Neuronal stem cell (in vitro differentiated cells): ENCODE data around the gene ATP1A3.
A peak's percentile ranks its signal among the peaks of the same experiment; 100 is the strongest.

Experiments used
- DNase-seq: peaks from one replicate; pipeline ENCODE4 v3.0.0-alpha.2; 2013; ENCODE audit warnings: low spot score
- H2AFZ ChIP-seq: one replicate; pipeline ENCODE4 v1.6.1; 2013; ENCODE audit warnings: mild to moderate bottlenecking, low read length, inconsistent platforms
- H2AK5ac ChIP-seq: 2 replicates; pipeline ENCODE4 v1.6.1; 2013; ENCODE audit warnings: low read depth, mild to moderate bottlenecking, inconsistent platforms, low read length, moderate library complexity, mixed read lengths
- H2BK120ac ChIP-seq: 2 replicates; pipeline ENCODE4 v1.6.1; 2013; ENCODE audit warnings: low read depth, mild to moderate bottlenecking, inconsistent platforms, low read length, moderate library complexity, mixed read lengths
- H2BK12ac ChIP-seq: one replicate; pipeline ENCODE4 v1.6.1; 2013; ENCODE audit warnings: low read length, inconsistent platforms
- H2BK15ac ChIP-seq: 2 replicates; pipeline ENCODE4 v1.6.1; 2013; ENCODE audit warnings: mild to moderate bottlenecking, low read length, inconsistent platforms, mixed read lengths
- H2BK5ac ChIP-seq: one replicate; pipeline ENCODE4 v1.6.1; 2013; ENCODE audit warnings: inconsistent platforms, mild to moderate bottlenecking, low read length, moderate library complexity
- H3K14ac ChIP-seq: one replicate; pipeline ENCODE4 v1.6.1; 2013; ENCODE audit warnings: low read length, inconsistent platforms
- H3K18ac ChIP-seq: 2 replicates; pipeline ENCODE4 v1.6.1; 2013; ENCODE audit warnings: low read length, inconsistent platforms
- H3K23ac ChIP-seq: 2 replicates; pipeline ENCODE4 v1.6.1; 2013; ENCODE audit warnings: low read depth, mild to moderate bottlenecking, mixed read lengths, low read length, inconsistent platforms; ENCODE audit not compliant: poor library complexity
- H3K27ac ChIP-seq: replicated peaks from 3 replicates; pipeline ENCODE4 v1.5.1; 2013; ENCODE audit warnings: low read length, inconsistent platforms
- H3K27me3 ChIP-seq, 3 experiments: 2 replicates each; pipeline ENCODE4 v1.6.1; 2013; ENCODE audit warnings: low read length in 3 of 3, mild to moderate bottlenecking in 2 of 3, inconsistent platforms in 1 of 3, low read depth in 1 of 3, mixed read lengths in 1 of 3, moderate library complexity in 1 of 3; ENCODE audit not compliant: control insufficient read depth in 3 of 3, insufficient read depth in 3 of 3
- H3K36me3 ChIP-seq, 2 donors: replicated peaks in 1 of 2; 2 replicates each; pipeline ENCODE4 v1.6.1; 2013; ENCODE audit warnings: low read length in 2 of 2; ENCODE audit not compliant: control insufficient read depth in 2 of 2, insufficient read depth in 2 of 2
- H3K4ac ChIP-seq: 2 replicates; pipeline ENCODE4 v1.6.1; 2013; ENCODE audit warnings: inconsistent platforms, mild to moderate bottlenecking, low read length, moderate library complexity
- H3K4me1 ChIP-seq, 2 donors: 1 replicate in 1 of 2; 2 replicates in 1 of 2; pipeline ENCODE4 v1.6.1; 2013; ENCODE audit warnings: low read length in 2 of 2, low read depth in 1 of 2; ENCODE audit not compliant: control insufficient read depth in 2 of 2, insufficient read depth in 1 of 2
- H3K4me2 ChIP-seq: one replicate; pipeline ENCODE4 v1.6.1; 2013; ENCODE audit warnings: mild to moderate bottlenecking, low read length, inconsistent platforms; ENCODE audit not compliant: insufficient read depth, poor library complexity, severe bottlenecking
- H3K4me3 ChIP-seq, 2 donors: 2 replicates each; pipeline ENCODE4 v1.5.1; 2013; ENCODE audit warnings: low read length in 2 of 2, mild to moderate bottlenecking in 2 of 2, inconsistent platforms in 1 of 2, moderate library complexity in 1 of 2
- H3K79me1 ChIP-seq: one replicate; pipeline ENCODE4 v1.6.1; 2013; ENCODE audit warnings: low read depth, mild to moderate bottlenecking, inconsistent platforms, low read length, moderate library complexity
- H3K9ac ChIP-seq: one replicate; pipeline ENCODE4 v1.6.1; 2013; ENCODE audit warnings: mild to moderate bottlenecking, low read depth, low read length, inconsistent platforms; ENCODE audit not compliant: poor library complexity
- H3K9me3 ChIP-seq, 2 donors: replicated peaks in 1 of 2; 2 replicates each; pipeline versions ENCODE3 to v1.6.1; 2013; ENCODE audit warnings: low read length in 2 of 2, mild to moderate bottlenecking in 2 of 2, inconsistent platforms in 1 of 2, low read depth in 1 of 2, mixed read lengths in 1 of 2, moderate library complexity in 1 of 2; ENCODE audit not compliant: control insufficient read depth in 2 of 2, insufficient read depth in 1 of 2
- H4K8ac ChIP-seq: one replicate; pipeline ENCODE4 v1.6.1; 2013; ENCODE audit warnings: low read depth, mild to moderate bottlenecking, inconsistent platforms, low read length, moderate library complexity
- H4K91ac ChIP-seq: one replicate; pipeline ENCODE4 v1.6.1; 2013; ENCODE audit warnings: low read length, low read depth, mild to moderate bottlenecking, inconsistent platforms; ENCODE audit not compliant: poor library complexity
- WGBS, 2 donors: extraction: QIAGEN DNeasy Blood & Tissue Kit; methylation state at CpG; one replicate each; pipeline ENCODE4 v1.1.7; 2013; ENCODE audit warnings: missing lambda C conversion rate in 2 of 2, mixed read lengths in 1 of 2; ENCODE audit not compliant: insufficient read length in 2 of 2, insufficient replicate concordance in 1 of 2; ENCODE audit errors: extremely low coverage in 2 of 2; 5-methylcytosine and 5-hydroxymethylcytosine counted together

Gene ATP1A3

DNA sequence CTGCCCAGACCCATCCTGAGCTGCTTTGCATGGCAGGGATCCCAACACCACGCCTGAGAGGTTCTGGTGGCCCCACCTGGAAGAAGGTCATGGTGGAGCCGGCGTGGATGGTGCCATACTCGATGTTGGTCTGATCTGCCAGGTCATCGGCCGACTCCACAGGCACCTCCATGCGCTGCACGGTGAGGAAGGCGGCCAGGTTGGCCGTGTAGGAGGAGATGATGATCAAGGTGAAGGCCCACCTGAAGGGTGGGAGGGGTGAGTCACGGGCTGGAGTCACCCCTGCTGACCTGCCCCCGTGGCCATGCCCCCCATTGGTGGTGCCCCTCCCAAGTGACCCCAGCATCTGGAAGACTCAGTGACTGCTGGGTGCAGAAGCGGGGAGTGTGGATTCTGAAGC, 12.5 kb upstream of the ATP1A3 start:
- H2AK5ac ChIP-seq, result no peak overlapping the region
- no peaks in the 10 kb centered on the region for H3K9me3 ChIP-seq
- H3K9ac ChIP-seq, result no peak overlapping the region
- H3K27ac ChIP-seq, result no peak overlapping the region
- no CpG with 5 or more reads among the region's 13 CpGs for WGBS, 2 donors
- no peak overlapping the region for H2BK120ac ChIP-seq
- H2BK12ac ChIP-seq, result no peak overlapping the region
- peak overlapping the region in 1 of 2 donors; percentile 16 for H3K4me3 ChIP-seq
- H3K4me1 ChIP-seq, result no peaks in the 10 kb centered on the region
- no peak overlapping the region for H3K18ac ChIP-seq
- H3K14ac ChIP-seq, result no peak overlapping the region
- H3K4ac ChIP-seq, result no peak overlapping the region
- H3K23ac ChIP-seq, result no peak overlapping the region
- no peak overlapping the region for H4K91ac ChIP-seq
- H4K8ac ChIP-seq, result no peak overlapping the region
- H3K79me1 ChIP-seq, result no peaks in the 10 kb centered on the region
- H3K4me2 ChIP-seq, result no peak overlapping the region
- no peak overlapping the region for H2BK15ac ChIP-seq
- no peak overlapping the region for H2AFZ ChIP-seq
- H3K27me3 ChIP-seq, result peaks cover 0 to 10% (median under 1%) of the 10 kb centered on the region in 3 experiments
- peaks cover 0 to 12% of the 10 kb centered on the region in 2 donors for H3K36me3 ChIP-seq
- no peak overlapping the region for H2BK5ac ChIP-seq
- no peak for DNase-seq

DNA sequence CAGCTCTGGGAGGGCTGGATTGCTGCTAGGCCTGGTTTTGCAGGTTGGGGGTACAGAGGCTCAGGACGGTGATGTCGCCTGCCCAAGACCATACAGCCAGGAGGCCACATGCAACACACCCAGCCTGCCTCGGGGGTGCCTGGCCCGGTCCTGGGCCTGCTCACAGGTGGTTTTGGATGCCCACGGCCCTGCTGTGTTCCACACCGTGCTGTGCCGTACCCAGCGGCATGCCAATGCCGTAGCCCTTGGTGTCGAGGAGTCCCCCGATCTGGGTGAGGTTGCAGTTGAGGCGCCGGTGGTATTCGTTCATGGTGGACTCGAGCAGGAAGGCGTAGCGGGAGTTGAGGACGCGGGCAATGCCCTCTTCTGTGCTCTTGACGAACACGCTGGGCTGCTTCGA, 11.5 kb upstream of the ATP1A3 start:
- H2BK12ac ChIP-seq, result no peak overlapping the region
- no peak for DNase-seq
- no peak overlapping the region for H2AFZ ChIP-seq
- H3K4me2 ChIP-seq, result no peak overlapping the region
- H2AK5ac ChIP-seq, result no peak overlapping the region
- peak overlapping the region; percentile 79 for H3K4ac ChIP-seq
- no peaks in the 10 kb centered on the region for H3K4me1 ChIP-seq
- H2BK15ac ChIP-seq, result no peak overlapping the region
- peaks cover 0 to 10% of the 10 kb centered on the region in 2 donors for H3K36me3 ChIP-seq
- H3K27ac ChIP-seq, result no peak overlapping the region
- no CpG with 5 or more reads among the region's 22 CpGs for WGBS, 2 donors
- no peak overlapping the region for H4K8ac ChIP-seq
- no peak overlapping the region for H3K4me3 ChIP-seq
- H3K79me1 ChIP-seq, result no peaks in the 10 kb centered on the region
- H3K18ac ChIP-seq, result no peak overlapping the region
- H3K14ac ChIP-seq, result no peak overlapping the region
- peak overlapping the region; percentile 39 for H3K9ac ChIP-seq
- H3K23ac ChIP-seq, result peak overlapping the region; percentile 17
- H2BK120ac ChIP-seq, result no peak overlapping the region
- H3K27me3 ChIP-seq, result peaks cover 0 to 20% (median 6%) of the 10 kb centered on the region in 3 experiments
- peak overlapping the region; percentile 35 for H2BK5ac ChIP-seq
- no peak overlapping the region for H4K91ac ChIP-seq
- no peaks in the 10 kb centered on the region for H3K9me3 ChIP-seq

DNA sequence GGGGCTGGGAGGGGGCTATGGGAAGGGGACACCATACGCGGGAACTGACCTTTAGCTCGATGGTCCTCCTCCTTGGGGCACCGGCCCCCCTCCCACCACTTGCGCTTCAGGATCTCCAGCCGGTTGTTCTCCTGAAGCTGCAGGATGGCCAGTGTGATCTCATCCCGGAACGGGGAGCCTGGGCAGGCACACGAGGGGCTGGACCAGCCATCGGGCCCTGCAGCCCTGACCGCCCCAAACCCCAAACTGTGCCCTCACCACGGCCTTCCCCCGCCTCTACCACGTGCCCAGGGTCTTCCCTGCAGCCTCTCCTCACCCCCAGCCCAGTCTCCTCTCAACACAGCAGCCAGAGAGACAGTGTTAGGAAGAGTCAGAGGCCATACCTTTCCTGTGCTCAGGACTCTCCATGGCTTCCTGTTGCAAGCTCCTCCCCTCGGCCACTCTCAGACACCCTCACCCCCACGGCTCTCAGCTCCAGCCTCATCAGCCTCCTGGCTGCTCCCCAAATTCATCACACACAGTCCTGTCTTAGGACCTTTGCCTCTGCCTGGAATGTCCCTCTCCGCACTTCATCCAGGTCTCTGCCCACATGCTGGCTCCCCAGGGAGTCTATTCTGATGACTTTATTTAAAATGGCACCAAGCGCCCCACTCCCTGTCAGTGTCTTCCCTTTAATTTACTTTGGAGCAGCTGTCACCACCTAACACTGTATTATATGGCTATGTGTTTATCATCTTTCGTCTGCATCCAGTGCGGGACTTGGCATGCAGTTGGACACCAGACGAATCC, 9.7 kb upstream of the ATP1A3 start:
- WGBS, 2 donors, result no CpG with 5 or more reads among the region's 21 CpGs
- H2BK15ac ChIP-seq, result no peak overlapping the region
- H2BK5ac ChIP-seq, result no peak overlapping the region
- H2BK120ac ChIP-seq, result no peak overlapping the region
- no peaks in the 10 kb centered on the region for H3K79me1 ChIP-seq
- peaks cover 3 to 36% (median 22%) of the 10 kb centered on the region in 3 experiments for H3K27me3 ChIP-seq
- peaks cover 1 to 3% of the 10 kb centered on the region in 2 donors for H3K4me1 ChIP-seq
- H2AFZ ChIP-seq, result no peak overlapping the region
- no peak overlapping the region for H3K14ac ChIP-seq
- no peak overlapping the region for H3K4me3 ChIP-seq
- H3K9me3 ChIP-seq, result no peaks in the 10 kb centered on the region
- no peak overlapping the region for H2BK12ac ChIP-seq
- no peak overlapping the region for H3K9ac ChIP-seq
- H4K8ac ChIP-seq, result no peak overlapping the region
- H3K36me3 ChIP-seq, result peaks cover 0 to 10% of the 10 kb centered on the region in 2 donors
- peak overlapping the region; percentile 0 for H3K23ac ChIP-seq
- no peak overlapping the region for H3K4ac ChIP-seq
- no peak overlapping the region for H4K91ac ChIP-seq
- DNase-seq, result no peak
- no peak overlapping the region for H2AK5ac ChIP-seq
- no peak overlapping the region for H3K27ac ChIP-seq
- no peak overlapping the region for H3K4me2 ChIP-seq
- no peak overlapping the region for H3K18ac ChIP-seq

DNA sequence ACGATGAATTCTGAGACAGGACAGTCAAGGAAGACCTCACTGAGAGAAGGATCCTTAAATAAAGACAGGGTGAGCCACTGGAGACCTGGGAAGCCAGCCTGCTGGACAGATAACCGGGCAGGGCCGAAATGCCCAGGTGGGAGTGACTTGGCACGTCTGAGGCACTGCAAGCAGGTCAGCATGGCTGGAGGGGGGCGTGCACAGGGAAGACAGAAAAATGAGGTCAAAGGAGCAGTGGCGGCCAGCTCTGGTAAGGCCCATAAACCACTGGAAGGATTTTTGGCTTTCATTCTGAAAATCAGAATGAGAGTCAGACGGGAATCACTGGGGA, 5.8 kb upstream of the ATP1A3 start:
- no peak overlapping the region for H3K18ac ChIP-seq
- no peak overlapping the region for H3K4me2 ChIP-seq
- H3K14ac ChIP-seq, result no peak overlapping the region
- H3K4me3 ChIP-seq, result no peak overlapping the region
- no peak overlapping the region for H4K8ac ChIP-seq
- H2BK120ac ChIP-seq, result no peak overlapping the region
- H3K9me3 ChIP-seq, result no peaks in the 10 kb centered on the region
- no peak overlapping the region for H2BK15ac ChIP-seq
- H3K23ac ChIP-seq, result no peak overlapping the region
- no CpG with 5 or more reads among the region's 7 CpGs for WGBS, 2 donors
- no peak overlapping the region for H2BK5ac ChIP-seq
- H3K27ac ChIP-seq, result no peak overlapping the region
- no peak overlapping the region for H3K4ac ChIP-seq
- no peaks in the 10 kb centered on the region for H3K36me3 ChIP-seq
- no peak overlapping the region for H4K91ac ChIP-seq
- H3K79me1 ChIP-seq, result no peaks in the 10 kb centered on the region
- H2AFZ ChIP-seq, result no peak overlapping the region
- H3K4me1 ChIP-seq, result peaks cover 12 to 31% of the 10 kb centered on the region in 2 donors
- H3K9ac ChIP-seq, result no peak overlapping the region
- no peak overlapping the region for H2BK12ac ChIP-seq
- DNase-seq, result no peak
- no peak overlapping the region for H2AK5ac ChIP-seq
- H3K27me3 ChIP-seq, result peaks cover 9 to 55% (median 53%) of the 10 kb centered on the region in 3 experiments
